ENCODE data around the gene ASTL.

The ASTL gene

GRCh38 chr2:96098900-96099590, 39.3 kb downstream of the ASTL start:
- peak; percentile 47 for DNase-seq (ENCODE audit: low spot score)

- DNase-seq (ENCODE audit: low spot score): peak; percentile 44
Observed at GRCh38 chr2:96097951-96098823, 40.1 kb downstream of the ASTL start.

- no peak for DNase-seq (ENCODE audit: low spot score)
Observed at GRCh38 chr2:96097441-96097840, 40.9 kb downstream of the ASTL start.

- no peak for DNase-seq (ENCODE audit: low spot score)
Observed at GRCh38 chr2:96095116-96095636, 43.1 kb downstream of the ASTL start.

- no peak for DNase-seq (ENCODE audit: low spot score)
Observed at GRCh38 chr2:96093528-96093927, 44.8 kb downstream of the ASTL start.

- no peak for DNase-seq (ENCODE audit: low spot score)
Observed at GRCh38 chr2:96092951-96093350, 45.4 kb downstream of the ASTL start.

- peak; percentile 42 for DNase-seq (ENCODE audit: low spot score)
Observed at GRCh38 chr2:96092573-96092877, 45.8 kb downstream of the ASTL start.

- peak; percentile 58 for DNase-seq (ENCODE audit: low spot score)
Observed at GRCh38 chr2:96091711-96092572, 46.4 kb downstream of the ASTL start.

- DNase-seq (ENCODE audit: low spot score): peak; percentile 46
Observed at GRCh38 chr2:96091141-96091710, 47.1 kb downstream of the ASTL start.

- DNase-seq (ENCODE audit: low spot score): peak; percentile 51
Observed at GRCh38 chr2:96090196-96090926, 47.9 kb downstream of the ASTL start.

GRCh38 chr2:96089356-96090195, 48.7 kb downstream of the ASTL start:
- peak; percentile 46 for DNase-seq (ENCODE audit: low spot score)

GRCh38 chr2:96088340-96089335, 49.7 kb downstream of the ASTL start:
- DNase-seq (ENCODE audit: low spot score): peak; percentile 46

GRCh38 chr2:96087130-96087529, 51.2 kb downstream of the ASTL start:
- no peak for DNase-seq (ENCODE audit: low spot score)

GRCh38 chr2:96085541-96086355, 52.6 kb downstream of the ASTL start:
- DNase-seq (ENCODE audit: low spot score): peak; percentile 55

GRCh38 chr2:96084858-96085518, 53.3 kb downstream of the ASTL start:
- DNase-seq (ENCODE audit: low spot score): peak; percentile 22

- peak; percentile 53 for DNase-seq (ENCODE audit: low spot score)
Observed at GRCh38 chr2:96083989-96084857, 54.1 kb downstream of the ASTL start.

Measured in left forelimb (tissue), 1 donor.